NCI-H1694 (cell line): ENCODE results near the gene RASGRP1.
"Not testable (repeated sequence)": the region's sequence is repeated elsewhere in the genome, so short reads cannot be mapped to it uniquely, and the experiment has no call there.

Source experiments
- DNase-seq: peaks from one replicate; lab custom pipeline; 2025; lab: John Stamatoyannopoulos, UW

The RASGRP1 gene

DNA sequence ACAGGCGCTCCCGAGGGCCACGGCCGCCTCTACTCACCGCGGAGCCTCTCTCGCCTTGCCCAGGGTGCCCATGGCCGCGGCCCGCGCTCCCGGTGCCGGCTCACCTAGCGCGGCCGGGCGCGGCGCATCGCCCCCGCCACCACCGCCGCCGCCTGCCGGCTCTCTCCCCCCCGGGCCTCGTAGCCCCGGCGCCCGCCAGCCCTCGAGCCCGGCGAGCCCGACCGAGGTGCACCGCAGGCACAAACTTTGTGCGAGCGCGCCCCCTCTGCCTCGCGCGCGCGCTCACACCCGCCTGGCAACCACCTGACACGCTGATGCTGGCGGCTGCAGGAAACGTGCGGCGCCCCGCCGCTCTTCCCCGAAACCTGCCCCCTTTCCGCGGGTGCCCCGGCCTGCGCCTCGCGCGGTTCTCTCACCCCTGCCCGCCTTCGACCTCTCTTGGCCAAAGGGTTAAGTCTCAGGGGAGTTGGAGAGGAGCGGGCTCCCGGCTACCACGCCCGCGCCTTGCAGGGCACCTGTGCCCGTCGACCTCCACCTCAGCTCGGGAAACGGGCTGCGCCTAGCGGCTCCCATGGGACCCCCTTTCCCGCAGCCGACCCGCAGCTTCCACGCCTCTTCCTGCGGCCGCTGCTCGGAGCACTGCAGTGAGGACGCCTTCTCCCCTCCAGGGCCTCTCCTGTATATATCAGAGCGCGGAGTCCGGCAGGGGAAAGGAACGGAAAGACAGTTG, at the start of gene RASGRP1:
RASGRP1 (minus strand) TSS at position 258 of the 730 bp plus-strand sequence; CDS start at position 72, 186 bp downstream.
- peak; percentile 15 for DNase-seq

DNA sequence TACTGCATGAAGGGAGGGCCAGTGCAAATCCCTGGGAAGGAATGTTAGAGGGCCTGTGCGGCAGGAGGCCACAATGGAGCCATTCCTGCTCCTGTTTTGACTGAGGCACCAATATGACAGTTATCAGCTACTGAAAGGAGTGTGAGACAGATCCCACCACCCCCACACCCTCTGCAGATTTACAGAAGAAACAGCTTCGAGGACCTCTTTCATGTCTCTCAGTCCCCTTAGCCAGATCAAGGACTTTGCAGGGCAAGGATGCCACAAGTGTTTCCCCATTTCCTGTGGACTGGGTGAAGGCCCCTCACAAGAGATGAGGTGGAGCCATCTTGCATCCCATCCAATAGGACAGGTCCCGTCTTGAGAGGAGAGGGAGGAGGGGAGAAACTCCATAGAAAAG, 48.5 kb upstream of the RASGRP1 start:
- no peak for DNase-seq

DNA sequence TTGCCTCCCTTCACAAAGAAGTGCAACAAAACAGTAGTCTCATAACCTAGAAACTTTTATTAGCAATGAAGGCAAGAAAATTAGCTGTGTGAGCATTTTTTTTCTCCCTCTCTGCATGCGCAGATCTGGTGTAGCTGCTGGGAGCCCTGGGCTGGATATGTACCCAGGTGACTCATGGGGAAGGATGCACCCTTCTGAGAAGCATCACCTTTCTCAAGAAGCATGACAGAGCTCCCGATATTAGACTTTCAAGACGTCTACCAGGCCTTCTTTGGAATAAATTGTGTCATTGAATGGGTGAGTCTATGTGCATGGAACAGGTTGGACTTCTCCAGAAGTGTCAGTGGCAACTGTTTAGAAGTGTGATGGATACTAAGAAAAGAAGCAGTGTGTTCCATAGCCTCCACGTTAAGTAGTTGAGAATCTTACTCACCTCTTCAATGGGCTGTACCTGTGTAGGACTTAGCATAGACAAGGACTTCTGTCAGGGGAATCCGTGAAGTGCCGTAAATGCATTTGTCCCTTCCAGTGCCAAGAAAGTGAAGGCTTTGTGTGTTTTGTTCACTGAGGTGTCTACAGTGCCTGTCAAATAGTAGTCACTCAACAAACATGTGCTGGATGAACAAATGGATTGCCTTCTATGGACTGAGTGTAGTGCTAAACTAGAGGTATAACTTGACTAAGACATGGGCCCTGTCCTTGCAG, 47.7 kb upstream of the RASGRP1 start:
- DNase-seq = no peak

DNA sequence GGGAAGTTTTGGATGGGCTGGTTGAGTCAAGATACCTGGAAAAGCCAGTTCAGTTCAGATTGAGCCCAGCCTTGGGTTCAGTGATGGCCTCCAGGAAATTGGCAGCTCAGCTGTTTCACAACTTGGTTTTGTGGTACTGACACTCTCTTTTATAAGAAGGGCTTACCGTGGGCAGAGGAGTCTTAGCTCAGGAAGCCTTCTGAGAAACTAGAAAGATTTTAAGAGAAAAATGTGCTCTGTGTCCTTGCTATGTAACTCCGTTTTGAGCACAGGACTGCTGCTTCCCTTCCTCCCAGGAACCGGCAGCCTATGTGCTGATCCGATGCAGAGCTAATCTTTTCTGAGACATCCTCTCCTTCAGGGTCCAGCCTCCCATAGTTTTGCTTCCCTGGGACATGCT, 46.6 kb upstream of the RASGRP1 start:
- no peak for DNase-seq

DNA sequence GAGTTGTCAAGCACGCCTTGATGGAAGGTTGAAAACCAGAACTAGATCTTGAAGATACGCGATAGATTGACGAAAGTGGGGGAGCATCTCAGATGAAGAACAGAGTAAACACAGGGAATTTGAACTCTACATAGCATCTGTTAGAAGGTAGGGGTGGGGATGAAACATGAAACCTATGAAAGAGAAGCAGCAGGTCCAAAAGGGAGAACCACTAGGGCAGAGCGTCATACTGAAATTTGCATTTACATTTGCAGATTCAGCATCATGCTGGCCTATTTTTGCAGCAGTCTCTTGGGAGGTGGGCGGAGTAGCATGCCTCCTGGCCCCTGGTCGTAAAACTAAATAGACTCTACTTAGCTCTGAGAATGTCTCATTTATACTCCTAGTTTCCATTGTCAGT, 46.1 kb upstream of the RASGRP1 start:
- no peak for DNase-seq

DNA sequence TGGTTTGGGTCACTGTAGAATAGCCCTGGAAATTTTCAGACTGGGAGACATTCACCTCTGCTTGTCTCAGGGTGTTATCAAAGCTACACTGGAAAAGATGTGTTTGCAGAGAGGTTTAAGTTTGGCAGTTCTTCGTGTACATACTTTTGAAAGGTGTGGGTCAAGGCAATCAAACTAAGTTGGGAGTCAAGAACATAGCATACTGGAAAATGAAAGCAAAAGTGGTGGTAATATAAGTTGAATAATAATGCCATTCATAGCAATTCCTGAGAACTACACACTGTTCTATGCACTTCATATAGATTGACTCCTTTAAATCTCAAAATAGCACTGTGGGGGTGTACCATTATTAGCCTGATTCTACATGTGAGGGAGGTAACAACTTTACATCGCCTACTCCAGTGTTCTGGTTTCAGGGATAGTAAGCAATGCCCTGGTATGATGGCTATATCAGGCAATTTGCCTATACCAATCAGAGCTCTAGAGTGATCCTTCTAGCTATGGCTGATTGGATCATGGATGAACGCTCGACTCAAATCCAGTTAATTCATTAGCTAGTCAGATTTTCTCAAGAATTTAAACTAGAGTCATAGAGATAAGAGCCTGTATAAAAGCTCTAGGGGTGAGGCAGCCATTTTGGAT, 44.6 kb upstream of the RASGRP1 start:
- DNase-seq = no peak

DNA sequence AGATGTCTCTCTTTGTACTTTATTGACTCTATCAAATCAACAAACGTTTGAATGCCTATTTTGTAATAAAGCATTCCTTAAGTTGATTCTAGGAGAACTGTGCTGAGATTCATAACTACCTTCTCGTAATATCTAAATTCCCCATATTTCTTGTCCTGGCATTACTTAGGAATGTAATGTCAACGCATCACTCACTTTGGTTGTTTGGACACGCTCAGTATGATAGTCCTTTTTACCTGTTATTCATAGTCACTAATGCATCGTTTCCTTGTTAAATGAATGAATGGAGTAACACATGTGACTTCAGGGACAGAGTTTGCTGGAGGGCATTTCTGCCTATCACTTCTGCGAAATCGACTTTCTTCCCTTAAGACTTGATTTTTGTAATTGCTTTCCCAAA, 44.1 kb upstream of the RASGRP1 start:
- DNase-seq = no peak

DNA sequence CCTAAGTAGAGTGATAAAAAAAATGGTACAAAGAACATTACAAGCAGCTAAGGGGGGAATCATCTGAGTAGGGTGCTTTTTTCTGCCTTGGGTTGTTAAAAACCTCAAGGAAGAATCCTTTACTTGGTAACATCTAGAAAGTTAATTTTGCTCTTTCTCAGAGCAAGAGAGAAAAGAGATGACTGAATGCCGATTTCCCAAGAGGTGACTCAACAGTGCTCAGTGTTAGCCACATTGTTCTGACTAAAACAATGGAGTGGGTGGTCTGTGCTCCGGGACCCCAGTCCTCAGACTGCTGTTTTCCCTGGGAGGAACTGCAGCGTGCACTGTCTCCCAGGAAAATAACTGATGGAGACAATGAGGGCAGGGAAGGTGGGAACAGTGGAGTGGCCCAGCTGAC, 41.1 kb upstream of the RASGRP1 start:
- DNase-seq = no peak

DNA sequence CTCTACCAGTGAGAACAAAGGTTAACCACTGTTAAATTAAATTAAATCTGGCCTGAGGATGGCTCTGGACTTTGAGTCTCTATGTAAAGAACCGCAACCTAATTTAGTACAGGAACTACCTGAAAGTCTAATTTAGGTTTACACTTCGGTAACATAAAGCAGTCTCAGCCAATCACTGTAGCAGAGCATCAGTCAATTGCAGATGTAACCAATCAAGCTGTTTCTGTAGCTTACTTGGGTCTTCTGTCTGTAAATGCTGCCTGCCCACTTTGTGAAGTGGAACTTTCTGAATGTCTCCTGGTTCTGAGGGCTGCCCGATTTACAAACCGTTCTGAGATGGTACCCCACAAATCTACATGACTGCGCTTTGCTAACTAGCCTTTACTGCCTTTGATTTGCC, 39.1 kb upstream of the RASGRP1 start:
- no peak for DNase-seq

DNA sequence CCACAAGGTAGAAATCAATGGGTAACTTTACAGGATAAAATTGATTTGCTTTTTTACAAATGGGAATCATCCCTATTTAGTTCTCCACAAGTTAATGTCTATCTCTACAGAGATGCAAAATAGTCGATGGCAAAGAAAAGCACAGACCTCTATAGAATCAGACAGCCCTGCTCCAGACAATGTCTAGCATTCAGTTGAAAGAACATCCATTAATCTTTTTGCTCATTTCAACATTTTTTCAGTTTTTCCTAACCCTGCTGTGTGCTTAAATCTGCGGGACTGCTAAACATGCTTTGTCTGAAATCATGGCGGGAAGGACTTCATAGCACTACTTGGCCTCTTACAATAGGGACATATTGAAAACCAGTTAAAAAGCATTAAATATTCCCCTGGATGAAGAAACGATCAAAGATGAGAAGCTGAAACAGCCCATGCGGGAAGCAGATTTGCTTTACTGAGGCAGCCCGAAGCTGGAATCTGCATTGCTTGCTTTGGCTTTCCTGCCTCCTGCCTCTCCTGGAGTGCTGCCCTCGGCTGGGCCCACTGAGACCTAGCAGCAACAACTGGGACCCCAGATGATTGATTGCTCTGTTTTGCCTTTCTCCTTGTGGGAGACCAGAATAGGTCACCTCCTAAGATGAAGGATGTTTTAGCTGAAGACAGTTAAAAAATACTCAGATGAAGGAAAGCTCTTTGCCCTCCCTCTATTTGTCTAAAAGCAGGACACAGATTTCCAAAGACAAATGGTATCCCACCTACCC, 38.5 kb upstream of the RASGRP1 start:
- DNase-seq = no peak

DNA sequence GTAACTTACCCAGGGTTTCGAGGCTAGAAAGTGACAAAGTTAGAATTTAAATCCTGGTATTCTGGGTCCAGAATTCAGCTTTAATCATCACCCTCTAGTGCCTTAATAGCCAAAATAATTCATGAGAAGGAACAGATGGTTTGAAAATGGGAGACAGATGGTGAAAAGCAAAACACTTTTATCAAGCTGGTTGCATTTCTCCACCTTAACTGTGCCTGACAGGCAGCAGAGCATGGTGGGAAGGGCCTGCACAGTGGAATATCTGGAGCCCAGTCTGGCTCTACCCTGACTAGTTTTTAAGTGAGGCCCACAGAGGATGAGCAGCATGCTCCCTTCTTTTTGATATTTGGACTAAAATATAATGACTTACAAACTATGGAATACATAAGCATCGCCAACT, 35.6 kb upstream of the RASGRP1 start:
- peak; percentile 83 for DNase-seq

DNA sequence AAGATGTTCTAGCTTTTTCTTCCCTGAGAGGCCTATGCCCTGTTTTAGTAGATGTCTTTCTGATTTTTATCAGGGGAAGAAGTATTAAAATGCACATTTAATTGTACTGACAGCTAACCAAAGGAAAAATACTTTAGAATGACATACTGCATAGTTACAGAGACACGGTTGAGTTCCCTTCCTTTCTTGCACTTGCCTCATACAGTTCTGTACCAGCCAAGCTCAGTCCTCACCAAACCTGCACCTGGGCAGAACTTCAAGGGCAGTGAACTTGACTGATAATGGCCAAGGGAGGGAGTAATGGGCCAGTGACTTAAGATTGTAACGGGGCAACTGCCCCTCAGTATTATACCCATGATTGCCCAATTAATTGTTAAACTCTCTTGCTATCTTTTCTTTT, 34.1 kb upstream of the RASGRP1 start:
- no peak for DNase-seq

DNA sequence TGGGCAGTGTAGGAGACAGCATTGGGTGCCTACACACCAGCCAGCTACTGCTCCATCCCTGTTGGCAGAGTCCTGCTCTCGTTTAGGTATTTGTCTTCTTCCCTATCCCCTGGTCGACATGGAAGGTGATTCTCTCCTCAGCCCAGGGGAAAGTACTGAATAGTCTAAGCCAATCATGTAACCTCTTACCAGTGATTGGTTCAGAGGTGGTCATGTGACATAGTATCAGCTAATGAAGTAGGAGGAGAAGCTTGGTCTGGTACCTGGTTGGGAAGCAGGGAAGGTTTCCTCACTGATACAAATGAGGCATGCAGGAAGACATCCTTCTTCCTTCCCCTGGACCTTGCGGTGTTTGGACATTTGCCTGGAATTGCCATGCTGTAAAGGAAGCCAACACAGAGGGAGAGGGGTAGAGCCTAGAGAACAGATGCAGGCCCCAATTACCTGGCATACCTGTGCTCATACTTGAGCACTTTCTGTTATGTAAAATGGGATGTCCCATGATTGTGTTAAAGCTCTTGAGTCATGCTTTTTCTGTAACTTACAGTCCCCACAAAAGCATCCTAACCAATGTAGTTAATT, 32.7 kb upstream of the RASGRP1 start:
- DNase-seq = no peak

DNA sequence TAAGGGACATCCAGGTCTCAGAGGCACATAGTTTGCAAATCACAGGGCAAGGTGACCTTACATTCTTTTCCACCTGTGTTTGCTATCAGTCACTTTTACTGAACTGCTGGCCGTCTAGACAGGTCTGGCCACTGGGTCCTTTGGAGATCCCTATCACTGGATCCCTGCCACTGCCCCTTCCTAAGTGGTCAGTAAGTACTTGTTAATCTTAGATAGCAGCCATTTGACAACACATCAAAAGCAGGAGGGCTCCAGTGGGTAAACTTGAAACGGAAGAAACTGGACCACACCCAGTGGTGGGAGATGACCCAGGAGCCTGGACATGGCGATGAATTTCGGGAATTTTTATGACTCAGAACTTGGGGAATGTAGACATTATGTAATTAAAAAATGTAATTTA, 28.9 kb upstream of the RASGRP1 start:
- no peak for DNase-seq

DNA sequence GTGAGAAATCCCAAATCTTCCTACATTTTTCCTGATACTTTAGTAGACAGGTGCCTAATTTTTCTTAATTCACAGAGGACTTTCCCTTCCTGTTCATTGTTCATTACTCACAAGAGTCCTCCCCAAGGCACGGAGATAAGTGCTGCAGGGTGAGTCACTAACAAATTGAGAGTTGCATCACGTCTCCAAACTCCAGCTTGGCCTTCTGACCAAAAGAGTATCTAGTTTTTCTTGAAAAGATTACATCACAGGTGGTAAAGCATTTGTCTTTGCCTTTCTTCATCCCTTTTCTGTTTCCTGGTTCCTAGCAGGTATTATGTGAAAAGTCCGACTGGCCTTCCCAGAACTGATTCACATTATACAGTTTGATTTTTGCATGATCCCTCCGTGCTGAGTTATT, 24.9 kb upstream of the RASGRP1 start:
- DNase-seq = no peak

DNA sequence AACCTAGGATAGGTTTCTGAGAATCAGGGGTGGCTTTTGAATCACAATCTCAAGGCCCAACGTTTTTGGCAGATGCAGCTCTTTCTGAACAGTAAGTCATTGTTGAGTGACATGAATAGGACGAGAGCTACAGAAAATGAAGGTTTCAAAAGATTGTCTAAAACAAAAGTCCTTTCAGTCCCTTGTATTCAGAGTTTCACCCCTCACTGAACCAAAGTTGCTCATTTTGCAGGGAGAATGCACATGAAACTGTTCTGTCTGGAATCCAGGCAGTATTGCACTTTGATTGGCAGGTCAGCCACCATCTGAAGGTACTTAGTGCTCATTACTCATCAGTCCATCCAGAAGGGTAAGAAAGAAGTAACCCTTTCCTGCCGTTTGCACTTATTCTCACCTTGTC, 24.1 kb upstream of the RASGRP1 start:
- DNase-seq = no peak

DNA sequence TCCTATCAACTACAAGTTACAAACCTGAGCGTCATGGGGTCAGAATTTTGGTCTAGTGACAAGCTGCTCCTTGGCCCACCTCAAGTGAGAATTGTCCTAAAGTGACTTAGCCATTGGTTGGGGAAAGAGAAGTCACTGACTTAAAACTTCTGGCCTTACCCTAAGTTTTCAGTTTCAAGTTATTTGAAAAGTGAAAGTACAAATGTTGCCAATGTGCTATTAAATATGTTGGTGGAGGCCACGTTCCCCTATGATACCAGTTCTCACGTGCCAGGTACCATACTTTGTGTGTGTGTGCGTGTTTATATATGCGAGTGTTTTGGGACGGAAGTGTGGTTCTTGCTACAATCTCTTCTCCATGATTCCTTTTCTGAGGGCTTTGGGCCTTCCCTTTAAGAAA, 22.6 kb upstream of the RASGRP1 start:
- no peak for DNase-seq

DNA sequence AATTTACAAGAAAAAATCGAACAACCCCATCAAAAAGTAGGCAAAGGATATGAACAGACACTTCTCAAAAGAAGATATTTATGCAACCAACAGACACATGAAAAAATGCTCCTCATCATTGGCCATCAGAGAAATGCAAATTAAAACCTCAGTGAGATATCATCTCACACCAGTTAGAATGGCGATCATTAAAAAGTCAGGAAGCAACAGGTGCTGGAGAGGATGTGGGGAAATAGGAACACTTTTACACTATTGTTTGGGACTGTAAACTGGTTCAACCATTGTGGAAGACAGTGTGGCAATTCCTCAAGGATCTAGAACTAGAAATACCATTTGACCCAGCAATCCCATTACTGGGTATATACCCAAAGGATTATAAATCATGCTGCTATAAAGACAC, 21.4 kb upstream of the RASGRP1 start:
- DNase-seq = not testable (repeated sequence)

DNA sequence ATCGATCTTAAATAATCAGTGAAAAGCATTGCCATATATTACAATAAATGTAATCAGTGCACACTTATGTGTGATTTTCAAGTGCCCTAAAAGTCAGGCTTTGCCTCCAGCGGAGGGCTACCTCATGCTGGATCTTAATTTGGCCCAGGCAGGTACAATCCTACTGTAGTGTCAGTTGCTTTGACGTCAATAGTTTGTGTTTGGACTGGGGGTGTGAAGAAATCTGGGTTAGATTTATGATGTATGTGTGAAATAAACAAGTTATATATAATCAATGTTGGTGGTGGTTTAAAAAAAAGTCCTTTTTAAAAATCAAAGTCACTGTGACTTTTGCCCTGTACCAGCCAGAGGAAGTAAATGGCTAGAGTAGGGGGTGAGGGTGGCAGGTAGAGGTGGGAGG, 14.0 kb upstream of the RASGRP1 start:
- DNase-seq = no peak

DNA sequence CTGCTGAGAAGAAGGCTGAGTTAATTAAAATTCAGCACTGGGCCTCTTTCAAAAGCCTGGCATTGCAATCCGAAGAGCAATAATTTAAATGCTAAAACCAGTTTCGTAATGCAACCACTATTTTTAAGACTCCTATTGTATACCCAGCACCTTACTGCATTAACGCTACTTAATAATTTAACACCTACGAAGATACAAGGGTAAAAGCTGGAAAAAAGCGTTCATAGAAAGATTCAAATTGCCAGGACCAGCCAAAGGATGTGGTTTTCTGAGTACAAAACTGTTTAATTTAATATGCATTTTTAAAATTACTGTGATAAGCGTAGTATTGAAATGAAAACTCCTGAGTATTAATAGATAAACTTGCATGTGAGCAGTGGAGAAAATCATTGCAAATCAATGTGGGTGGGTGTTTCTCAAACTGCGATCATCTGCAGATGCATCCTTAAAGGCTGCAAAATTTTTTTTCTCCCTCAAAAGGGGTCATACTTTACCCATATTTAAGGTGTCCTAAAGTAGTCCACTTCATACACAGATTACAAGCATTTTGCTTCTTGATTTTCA, 12.9 kb upstream of the RASGRP1 start:
- no peak for DNase-seq

DNA sequence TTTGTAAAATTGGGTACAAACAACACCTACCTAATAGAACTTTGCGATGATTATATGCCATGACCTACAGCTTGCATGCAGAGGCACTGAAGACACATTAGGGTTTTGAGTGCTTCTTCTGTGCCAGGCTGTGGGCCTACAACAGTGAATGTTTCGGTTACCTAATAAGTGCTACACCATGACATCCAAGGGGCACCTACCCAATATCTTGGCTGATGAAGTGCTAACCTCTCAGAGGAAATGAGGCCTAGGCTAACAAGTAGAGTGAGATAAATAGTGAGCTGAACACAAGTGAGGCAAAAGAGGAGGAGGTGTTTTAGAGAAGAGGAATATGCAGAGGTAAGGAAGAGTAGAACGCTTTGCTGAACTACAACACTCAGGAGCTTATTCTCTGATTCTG, 12.2 kb upstream of the RASGRP1 start:
- DNase-seq = no peak

DNA sequence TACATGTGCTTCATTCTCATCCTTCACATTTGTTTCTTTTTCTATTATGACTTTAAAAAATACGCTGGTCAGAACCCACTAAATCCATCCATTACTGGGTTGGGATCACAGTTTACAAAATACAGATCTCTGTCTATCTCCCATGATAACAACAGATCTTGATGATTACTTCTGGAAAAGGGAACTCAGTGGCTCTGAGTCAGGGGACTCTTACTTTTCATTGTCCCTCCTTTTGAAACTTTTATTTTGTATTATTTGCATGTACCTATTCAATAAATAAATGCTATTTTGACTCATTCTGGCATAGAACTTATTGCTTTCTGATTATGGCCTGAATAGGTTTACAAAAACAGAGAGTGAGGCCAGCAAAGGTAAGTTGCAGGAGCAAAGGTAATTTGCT, 11.6 kb upstream of the RASGRP1 start:
- no peak for DNase-seq
